Osteoblast (primary cell): ENCODE data around the gene XKR8. TPM values are rescaled to one million over a fixed set of nuclear protein-coding genes. Genes with fewer than 3 reads are reported as not detected.

Source experiments
- DNase-seq: peaks from one replicate; pipeline ENCODE4 v3.0.0; 2011; ENCODE audit warnings: low spot score, mixed read lengths; ENCODE audit not compliant: insufficient read length; ENCODE audit errors: missing footprints
- H2AFZ ChIP-seq: 2 replicates; pipeline ENCODE4 v1.6.0; 2011; ENCODE audit warnings: mild to moderate bottlenecking, low read length
- H3K27ac ChIP-seq: 2 replicates; pipeline ENCODE4 v1.5.1; 2011; ENCODE audit warnings: mild to moderate bottlenecking, low read depth, low read length, moderate library complexity
- H3K27me3 ChIP-seq: 2 replicates; pipeline ENCODE4 v1.6.0; 2012; ENCODE audit warnings: mild to moderate bottlenecking, control low read depth, inconsistent platforms, low read length, moderate library complexity; ENCODE audit not compliant: insufficient read depth
- H3K36me3 ChIP-seq: 2 replicates; pipeline ENCODE4 v1.5.1; 2011; ENCODE audit warnings: mild to moderate bottlenecking, low read length, control low read depth, moderate library complexity; ENCODE audit not compliant: insufficient read depth
- H3K4me1 ChIP-seq: 2 replicates; pipeline ENCODE4 v1.5.1; 2011; ENCODE audit warnings: mild to moderate bottlenecking, low read length, control low read depth, moderate library complexity; ENCODE audit not compliant: insufficient read depth
- H3K4me2 ChIP-seq: 2 replicates; pipeline ENCODE4 v1.6.0; 2011; ENCODE audit warnings: mild to moderate bottlenecking, low read length; ENCODE audit not compliant: insufficient read depth
- H3K4me3 ChIP-seq: fragments of 200-600 bp; sonication (generic); 3 replicates; pipeline ENCODE4 v1.5.1; 2012; ENCODE audit warnings: mild to moderate bottlenecking, low read length, inconsistent platforms; ENCODE audit not compliant: insufficient read depth
- H3K79me2 ChIP-seq: 2 replicates; pipeline ENCODE4 v1.6.0; 2012; ENCODE audit warnings: mild to moderate bottlenecking, low read length, control low read depth, inconsistent platforms; ENCODE audit not compliant: insufficient read depth
- H3K9me3 ChIP-seq: 2 replicates; pipeline ENCODE4 v1.5.1; 2011; ENCODE audit warnings: low read depth, low read length, control low read depth
- H4K20me1 ChIP-seq: 2 replicates; pipeline ENCODE4 v1.6.0; 2012; ENCODE audit warnings: mild to moderate bottlenecking, low read length, control low read depth; ENCODE audit not compliant: insufficient read depth
- CTCF ChIP-seq: IDR thresholded peaks from 2 replicates; pipeline ENCODE4 v1.5.1; 2011; ENCODE audit warnings: mild to moderate bottlenecking, low read depth, low read length, moderate library complexity; ENCODE audit errors: extremely low read depth
- total RNA-seq: library from RNA; depleted of rRNA; stranded (reverse); fragments of >200 nt; gene quantifications from 2 replicates; pipeline ENCODE4 v1.2.3, GENCODE V29; 2012

XKR8 gene
- total RNA-seq, 1 donor, result 9.4 TPM

GRCh38 chr1:27949027-27949426 is 10.7 kb upstream of the XKR8 start:
- H3K27me3 ChIP-seq, result peaks cover 3% of the 10 kb centered on the region
- no peak for DNase-seq
- H3K79me2 ChIP-seq, result no peaks in the 10 kb centered on the region
- H3K4me3 ChIP-seq, result no peak overlapping the region
- TF ChIP-seq CTCF, result no peak
- H3K9me3 ChIP-seq, result no peaks in the 10 kb centered on the region
- H4K20me1 ChIP-seq, result no peaks in the 10 kb centered on the region
- H3K4me1 ChIP-seq, result no peaks in the 10 kb centered on the region
- no peaks in the 10 kb centered on the region for H3K36me3 ChIP-seq
- no peak overlapping the region for H3K4me2 ChIP-seq
- H3K27ac ChIP-seq, result no peak overlapping the region
- H2AFZ ChIP-seq, result no peak overlapping the region

GRCh38 chr1:27951396-27951795 is 8.4 kb upstream of the XKR8 start:
- Histone ChIP-seq H3K9me3 (no peaks in the 10 kb centered on the region), H2AFZ (no peak overlapping the region), H4K20me1 (no peaks in the 10 kb centered on the region), H3K36me3 (no peaks in the 10 kb centered on the region), H3K79me2 (no peaks in the 10 kb centered on the region), H3K27me3 (peaks cover 4% of the 10 kb centered on the region), H3K4me1 (no peaks in the 10 kb centered on the region), H3K4me3 (no peak overlapping the region), H3K27ac (no peak overlapping the region), H3K4me2 (no peak overlapping the region)
- no peak for DNase-seq
- no peak for TF ChIP-seq CTCF

GRCh38 chr1:27952147-27952546 is 7.6 kb upstream of the XKR8 start:
- peak; percentile 14 for DNase-seq
- no peak overlapping the region for H3K27ac ChIP-seq
- H3K27me3 ChIP-seq, result peaks cover 4% of the 10 kb centered on the region
- H3K4me3 ChIP-seq, result no peak overlapping the region
- no peaks in the 10 kb centered on the region for H3K36me3 ChIP-seq
- H3K9me3 ChIP-seq, result no peaks in the 10 kb centered on the region
- TF ChIP-seq CTCF, result no peak
- H3K4me2 ChIP-seq, result no peak overlapping the region
- H4K20me1 ChIP-seq, result no peaks in the 10 kb centered on the region
- H2AFZ ChIP-seq, result no peak overlapping the region
- no peaks in the 10 kb centered on the region for H3K4me1 ChIP-seq
- H3K79me2 ChIP-seq, result no peaks in the 10 kb centered on the region

GRCh38 chr1:27954186-27954585 is 5.6 kb upstream of the XKR8 start:
- Histone ChIP-seq H2AFZ (no peak overlapping the region), H3K27me3 (peaks cover 4% of the 10 kb centered on the region), H3K36me3 (no peaks in the 10 kb centered on the region), H4K20me1 (no peaks in the 10 kb centered on the region), H3K4me2 (no peak overlapping the region), H3K79me2 (no peaks in the 10 kb centered on the region), H3K4me1 (no peaks in the 10 kb centered on the region), H3K27ac (no peak overlapping the region), H3K4me3 (no peak overlapping the region), H3K9me3 (no peaks in the 10 kb centered on the region)
- peak; percentile 38 for DNase-seq
- TF ChIP-seq CTCF, result no peak
